Measurements from ENCODE around the gene FMN1. TPM values are rescaled to one million over a fixed set of nuclear protein-coding genes. Genes with fewer than 3 reads are reported as not detected.

Gene FMN1
- total and polyA plus RNA-seq, 2 of the 13 experiments (the other 11 are each of a cell fraction or from before 2014, with no cell fraction given) = 0.20 to 0.60 TPM

DNA sequence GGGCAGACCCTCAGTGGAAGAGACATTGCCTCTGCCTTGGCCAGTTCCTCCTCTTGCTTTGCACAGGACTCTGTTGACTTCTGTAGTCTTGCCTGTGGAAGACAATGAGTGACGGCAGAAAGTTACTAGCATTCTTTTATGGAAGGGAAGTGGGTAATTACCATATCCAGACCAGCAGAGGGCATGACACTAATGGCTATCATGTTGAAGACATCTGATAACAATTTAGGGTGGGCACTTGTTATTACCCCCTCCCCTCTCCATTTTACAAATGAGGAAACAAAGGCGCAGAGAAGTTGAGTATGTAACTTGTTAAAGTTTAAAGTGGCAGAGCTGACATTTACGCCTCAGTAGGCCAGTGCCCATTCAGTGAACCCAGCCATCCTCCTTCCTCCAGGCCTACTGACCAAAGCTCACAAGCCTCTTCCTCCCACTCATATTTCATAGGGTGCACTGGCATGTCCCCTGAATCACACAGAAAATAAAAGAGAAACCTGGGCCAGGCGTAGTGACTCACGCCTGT is 48.2 kb upstream of the FMN1 start:
- Histone ChIP-seq H3K79me2 (ENCODE audit: insufficient read depth, low read length) (no peaks in the 10 kb centered on the region), H4K20me1 (ENCODE audit: insufficient read depth, low read length) (no peaks in the 10 kb centered on the region), H2AFZ (ENCODE audit: low read length) (no peak overlapping the region), H3K36me3 (replicated peaks in 1 of 2; ENCODE audit: control insufficient read depth in 1 of 2, insufficient read depth in 2 of 2, low read length in 2 of 2) (no peaks in the 10 kb centered on the region), H3K4me1 (ENCODE audit: insufficient read depth, low read length) (no peaks in the 10 kb centered on the region), H3K9ac (ENCODE audit: insufficient read depth, low read depth, low read length) (no peak overlapping the region), H3K4me2 (ENCODE audit: low read depth, low read length) (no peak overlapping the region), H3K27me3 (ENCODE audit: control insufficient read depth in 1 of 2, insufficient read depth in 2 of 2, low read length in 2 of 2) (no peaks in the 10 kb centered on the region; a peak in 1 of 5 replicates), H3K9me3 (ENCODE audit: low read length) (no peaks in the 10 kb centered on the region), H3K27ac (ENCODE audit: extremely low read length, insufficient read depth, low read length) (no peak overlapping the region), H3K4me3 (replicated peaks in 1 of 3; ENCODE audit: insufficient read depth in 1 of 3, low read depth in 2 of 3, low read length in 3 of 3) (no peak overlapping the region)
- in situ Hi-C loops (cut with HindIII; ENCODE audit: extremely low pct_ligation_motif_present, low pct_unique_long_range_greater_than_20kb) (loop anchor here (25.0 kb wide), 1 partner anchor 745 kb away; no protein-coding TSS in a partner anchor), intact Hi-C loops (cut with micrococcal nuclease; ENCODE audit: unreplicated experiment) (no loop called here)
- 21% methylated on average over 4 of the region's 5 CpGs for WGBS (ENCODE audit: low lambda C conversion rate)
- TF ChIP-seq, protein P1, sequence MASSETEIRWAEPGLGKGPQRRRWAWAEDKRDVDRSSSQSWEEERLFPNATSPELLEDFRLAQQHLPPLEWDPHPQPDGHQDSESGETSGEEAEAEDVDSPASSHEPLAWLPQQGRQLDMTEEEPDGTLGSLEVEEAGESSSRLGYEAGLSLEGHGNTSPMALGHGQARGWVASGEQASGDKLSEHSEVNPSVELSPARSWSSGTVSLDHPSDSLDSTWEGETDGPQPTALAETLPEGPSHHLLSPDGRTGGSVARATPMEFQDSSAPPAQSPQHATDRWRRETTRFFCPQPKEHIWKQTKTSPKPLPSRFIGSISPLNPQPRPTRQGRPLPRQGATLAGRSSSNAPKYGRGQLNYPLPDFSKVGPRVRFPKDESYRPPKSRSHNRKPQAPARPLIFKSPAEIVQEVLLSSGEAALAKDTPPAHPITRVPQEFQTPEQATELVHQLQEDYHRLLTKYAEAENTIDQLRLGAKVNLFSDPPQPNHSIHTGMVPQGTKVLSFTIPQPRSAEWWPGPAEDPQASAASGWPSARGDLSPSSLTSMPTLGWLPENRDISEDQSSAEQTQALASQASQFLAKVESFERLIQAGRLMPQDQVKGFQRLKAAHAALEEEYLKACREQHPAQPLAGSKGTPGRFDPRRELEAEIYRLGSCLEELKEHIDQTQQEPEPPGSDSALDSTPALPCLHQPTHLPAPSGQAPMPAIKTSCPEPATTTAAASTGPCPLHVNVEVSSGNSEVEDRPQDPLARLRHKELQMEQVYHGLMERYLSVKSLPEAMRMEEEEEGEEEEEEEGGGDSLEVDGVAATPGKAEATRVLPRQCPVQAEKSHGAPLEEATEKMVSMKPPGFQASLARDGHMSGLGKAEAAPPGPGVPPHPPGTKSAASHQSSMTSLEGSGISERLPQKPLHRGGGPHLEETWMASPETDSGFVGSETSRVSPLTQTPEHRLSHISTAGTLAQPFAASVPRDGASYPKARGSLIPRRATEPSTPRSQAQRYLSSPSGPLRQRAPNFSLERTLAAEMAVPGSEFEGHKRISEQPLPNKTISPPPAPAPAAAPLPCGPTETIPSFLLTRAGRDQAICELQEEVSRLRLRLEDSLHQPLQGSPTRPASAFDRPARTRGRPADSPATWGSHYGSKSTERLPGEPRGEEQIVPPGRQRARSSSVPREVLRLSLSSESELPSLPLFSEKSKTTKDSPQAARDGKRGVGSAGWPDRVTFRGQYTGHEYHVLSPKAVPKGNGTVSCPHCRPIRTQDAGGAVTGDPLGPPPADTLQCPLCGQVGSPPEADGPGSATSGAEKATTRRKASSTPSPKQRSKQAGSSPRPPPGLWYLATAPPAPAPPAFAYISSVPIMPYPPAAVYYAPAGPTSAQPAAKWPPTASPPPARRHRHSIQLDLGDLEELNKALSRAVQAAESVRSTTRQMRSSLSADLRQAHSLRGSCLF (CRISPR knock-in tag; IDR thresholded peaks at IDR 0.05; ENCODE audit: borderline replicate concordance) = no peak
- peak; percentile 34 for TF ChIP-seq CTCF (CRISPR knock-in tag; IDR thresholded peaks at IDR 0.05)
- FAIRE-seq (no peak), DNase-seq (ENCODE audit: low spot score) (no peak), ATAC-seq (no peak)
- BruUV-seq (replicated peaks) = no TSS peak
- CTCF ChIA-PET (ENCODE audit: low intra/inter-chr PET ratio, low total read pairs) = no interaction called here
- POLR2A ChIA-PET = no interaction called here

All from HepG2 (cell line).